Colon (tissue), 2 donors: ENCODE measurements around the gene STATH.
"Not testable (repeated sequence)": the region's sequence is repeated elsewhere in the genome, so short reads cannot be mapped to it uniquely, and the experiment has no call there.

Experiments used
- FAIRE-seq: peaks from 2 replicates; lab custom pipeline; 2012; peaks lifted over from hg19 to GRCh38; lab: Jason Lieb, UNC
- donor health status: control.
- donor health status: control.

The STATH gene, protein sequence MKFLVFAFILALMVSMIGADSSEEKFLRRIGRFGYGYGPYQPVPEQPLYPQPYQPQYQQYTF

DNA sequence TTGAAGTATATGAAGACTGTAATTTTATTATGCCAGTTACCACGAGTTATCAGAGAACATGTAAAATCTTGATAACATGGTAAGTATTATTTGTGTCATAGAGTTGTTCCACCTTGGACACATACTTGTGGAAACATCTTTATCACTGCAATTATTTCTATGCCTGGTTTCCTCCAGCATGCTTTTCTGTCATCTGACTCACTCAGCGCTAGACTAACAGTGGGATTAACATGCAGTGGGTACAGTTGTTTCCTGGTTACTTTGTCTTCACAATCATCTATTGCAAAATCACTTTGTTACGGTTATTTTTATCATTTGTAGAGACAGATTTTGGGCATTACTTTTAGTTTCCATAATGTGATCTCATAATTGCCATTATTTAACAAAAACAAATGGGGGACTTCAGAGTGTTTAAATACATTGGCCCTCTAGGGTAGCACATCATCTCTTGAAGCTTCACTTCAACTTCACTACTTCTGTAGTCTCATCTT, at the start of gene STATH:
Gene STATH (plus strand): TSS at position 441 of the 491 bp plus-strand sequence. CDS start 2,472 bp downstream, outside the sequence.
- no peak for FAIRE-seq

DNA sequence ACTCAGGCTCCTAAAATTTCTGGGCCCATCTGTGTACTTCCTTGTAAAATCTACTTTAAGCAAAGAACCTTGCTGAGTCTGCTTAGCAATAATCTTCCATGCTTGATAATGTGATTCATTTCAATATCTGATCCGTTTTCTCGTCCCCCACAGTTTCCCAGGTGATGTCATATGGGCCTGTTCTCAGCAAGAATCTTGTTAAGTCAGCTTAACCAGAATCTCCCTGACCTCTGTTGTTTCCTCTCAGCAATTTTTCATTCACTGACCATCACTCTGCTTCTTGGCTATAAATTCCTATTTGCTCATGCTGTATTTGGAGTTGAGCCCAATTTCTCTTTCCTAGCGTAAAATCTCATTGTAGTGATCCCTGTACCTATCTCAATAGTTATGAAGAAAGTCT, 44.2 kb upstream of the STATH start:
- FAIRE-seq = no peak

DNA sequence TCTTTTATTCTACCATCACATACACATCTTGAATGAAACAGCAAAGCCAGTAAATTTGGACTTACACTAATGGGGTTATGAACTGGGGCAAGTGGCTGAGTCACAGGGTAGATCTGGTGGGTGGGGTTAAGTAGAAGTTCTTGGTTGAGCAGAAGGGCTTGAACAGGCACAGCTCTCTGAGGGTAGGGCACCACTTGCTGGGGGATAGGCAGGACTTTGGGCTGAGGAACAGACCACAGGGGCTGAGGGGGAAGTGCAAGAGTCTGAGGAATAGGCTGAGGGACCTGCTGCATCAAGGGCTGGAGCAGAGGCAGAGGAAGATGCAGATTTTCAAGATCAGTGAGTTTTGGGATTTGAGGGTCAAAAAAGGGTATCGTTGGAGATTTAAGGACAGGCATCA, 38.6 kb upstream of the STATH start:
- FAIRE-seq = no peak

DNA sequence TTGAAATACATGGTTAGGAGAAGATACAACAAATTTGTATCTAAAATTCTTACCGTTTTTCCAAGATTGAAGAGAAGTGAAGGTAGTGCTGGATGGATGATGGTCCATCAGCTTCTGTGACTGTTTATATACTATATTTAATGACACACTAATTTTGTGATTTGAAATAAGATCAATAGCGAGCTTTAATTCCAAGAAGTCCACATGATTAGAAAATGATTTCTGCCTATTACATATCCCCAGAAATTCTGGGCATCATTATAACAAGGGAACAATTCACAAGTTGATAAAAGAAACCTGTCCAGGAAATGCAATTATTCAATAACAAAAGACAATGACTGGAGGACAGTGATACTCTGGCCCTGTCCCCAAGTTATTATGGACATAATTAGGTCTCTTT, 30.1 kb upstream of the STATH start, which contains the start of gene CSN2:
Gene CSN2 (minus strand): TSS at position 101 of the 400 bp plus-strand sequence. CDS start 4,733 bp downstream, outside the sequence.
- no peak for FAIRE-seq

DNA sequence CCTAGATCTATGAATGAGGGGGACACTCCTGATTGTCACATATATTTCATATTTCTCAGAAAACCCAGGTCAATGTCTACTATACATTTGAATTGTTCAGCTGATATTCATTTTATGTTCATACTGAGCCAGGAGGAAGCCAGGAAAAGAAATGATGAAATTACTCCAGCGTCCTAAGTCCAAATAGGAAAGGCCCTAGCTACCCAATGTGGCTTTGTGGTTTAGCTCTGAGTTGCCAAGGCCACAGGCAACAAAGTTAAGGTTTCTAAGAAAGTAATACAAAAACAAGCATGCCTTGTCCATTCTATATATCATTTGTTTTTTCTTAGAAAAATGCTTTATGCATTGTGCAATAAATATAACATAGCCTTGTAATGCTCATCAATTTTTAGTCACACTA, 25.7 kb upstream of the STATH start:
- no peak for FAIRE-seq

DNA sequence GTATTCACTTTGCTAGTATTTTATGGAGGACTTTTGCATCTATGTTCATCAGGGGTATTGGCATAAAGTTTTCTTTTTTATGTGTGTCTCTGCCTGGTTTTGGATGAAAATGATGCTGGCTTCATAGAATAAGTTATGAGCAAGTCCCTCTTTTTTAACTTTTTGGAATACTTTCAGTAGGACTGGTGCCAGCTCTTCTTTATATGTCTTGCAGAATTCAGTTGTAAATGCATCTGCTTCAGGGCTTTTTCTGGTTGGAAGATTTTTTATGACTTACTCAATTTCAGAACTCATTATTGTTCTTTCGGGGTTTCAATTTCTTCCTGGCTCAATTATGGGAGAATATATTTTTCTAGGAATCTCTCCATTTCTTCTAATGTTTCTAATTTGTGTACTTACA, 21.1 kb upstream of the STATH start:
- no peak for FAIRE-seq

DNA sequence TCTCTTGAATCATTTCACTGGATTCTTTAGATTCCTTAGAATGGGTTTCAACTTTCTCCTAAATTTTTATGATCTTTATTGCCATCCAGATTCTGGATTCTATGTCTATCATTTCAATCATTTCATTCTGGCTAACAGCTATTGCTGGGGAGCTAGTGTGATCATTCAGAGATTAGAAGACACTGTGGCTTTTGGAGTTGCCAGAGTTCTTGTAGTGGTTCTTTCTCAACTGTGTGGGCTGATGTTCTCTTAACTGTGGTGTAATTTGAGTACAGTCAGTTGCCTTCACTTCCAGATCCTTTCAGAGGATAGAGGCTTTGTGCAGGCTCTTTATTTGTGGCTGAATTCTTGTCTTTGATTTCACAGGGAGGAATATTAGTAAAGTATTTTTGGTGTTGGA, 18.2 kb upstream of the STATH start:
- no peak for FAIRE-seq

DNA sequence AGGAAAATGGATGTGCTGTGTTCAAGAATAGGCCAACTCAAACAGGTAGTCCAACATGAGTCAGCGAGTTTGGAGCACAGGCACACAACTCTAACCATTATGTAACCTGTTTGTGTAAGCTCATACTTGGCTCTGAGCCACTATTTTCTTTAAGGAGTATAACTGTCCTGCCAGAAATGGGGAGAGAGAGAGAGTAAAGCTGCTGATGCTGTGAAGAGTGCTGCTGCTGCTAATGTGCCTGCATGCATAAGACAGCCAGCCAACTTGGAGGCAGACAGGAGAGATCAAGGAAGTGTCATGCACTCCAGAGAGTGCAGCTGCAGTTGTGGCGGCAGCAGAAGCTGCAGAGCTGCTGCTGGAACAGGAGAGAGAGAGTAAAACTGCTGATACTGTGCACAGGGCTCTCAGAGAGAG, 11.7 kb upstream of the STATH start:
- no peak for FAIRE-seq

DNA sequence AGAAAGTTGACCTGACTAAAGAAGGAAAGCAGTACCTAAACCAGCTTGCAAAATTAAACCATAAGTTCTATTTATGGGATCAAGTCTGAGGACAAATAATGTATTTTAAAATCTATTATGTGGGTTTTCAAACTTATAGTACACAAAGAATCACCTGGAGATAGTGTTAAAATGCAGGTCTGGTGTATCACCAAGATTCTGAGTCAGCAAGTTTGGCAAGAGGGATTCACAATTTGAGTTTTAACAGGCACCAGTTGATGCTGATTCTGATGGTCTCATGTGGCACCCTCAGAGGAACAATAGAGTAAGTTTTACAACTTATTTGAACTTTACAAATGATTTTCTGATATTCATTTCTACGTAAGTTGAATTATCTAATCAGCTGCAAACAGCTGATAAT, 9.1 kb upstream of the STATH start:
- FAIRE-seq = no peak

DNA sequence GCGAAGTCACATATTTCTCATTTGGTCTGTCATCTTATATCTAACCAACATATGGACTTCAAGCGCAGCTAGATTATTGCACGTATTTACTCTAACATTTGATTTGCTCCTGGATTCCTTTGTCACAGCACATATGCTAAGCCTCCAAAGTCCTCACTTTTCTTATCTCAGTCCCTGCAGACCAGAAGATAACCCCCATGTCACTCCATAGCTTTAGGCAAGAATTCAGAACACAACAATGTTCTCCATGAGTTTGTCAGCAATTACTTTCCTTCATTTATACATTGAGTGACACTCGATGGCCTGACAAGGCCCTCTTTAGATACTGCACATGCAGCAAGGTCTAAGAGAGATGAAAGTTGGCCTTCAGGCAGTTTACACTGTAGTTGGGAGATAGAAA, 4.8 kb upstream of the STATH start:
- FAIRE-seq = no peak

DNA sequence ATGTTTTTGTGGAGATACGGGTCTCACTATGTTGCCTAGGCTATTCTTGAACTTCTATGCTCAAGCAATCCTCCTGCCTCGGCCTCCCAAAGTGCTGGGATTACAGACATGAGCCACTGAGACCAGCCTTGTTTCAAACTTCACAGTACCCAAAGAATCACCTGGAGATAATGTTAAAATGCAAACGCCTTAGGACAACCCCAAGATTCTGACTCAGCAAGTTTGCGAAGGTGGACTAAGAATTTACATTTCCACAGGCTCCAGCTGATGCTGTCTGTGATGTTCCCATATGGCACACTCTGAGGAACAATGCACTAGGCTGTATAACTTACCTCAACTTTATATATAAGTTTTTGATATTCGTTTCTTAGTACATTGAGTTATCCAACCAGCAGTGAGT, 984 bp upstream of the STATH start:
- FAIRE-seq = no peak

DNA sequence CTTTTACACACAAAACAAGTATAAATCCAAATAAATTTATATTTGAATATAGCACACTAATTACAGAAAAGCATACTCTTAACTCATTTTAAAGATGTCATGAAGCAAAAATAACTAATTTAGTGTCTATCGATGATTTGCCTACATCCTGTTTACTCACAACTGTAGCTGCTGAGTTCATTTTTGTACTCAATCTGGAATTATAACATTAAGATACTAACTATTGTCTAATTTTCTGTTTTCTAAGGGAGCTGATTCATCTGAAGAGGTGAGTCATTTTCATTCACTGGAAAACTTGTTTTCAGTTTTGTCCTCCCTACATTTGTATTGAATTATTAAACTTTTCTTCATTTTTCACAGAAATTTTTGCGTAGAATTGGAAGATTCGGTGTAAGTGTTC, 3.7 kb downstream of the STATH start:
- no peak for FAIRE-seq

DNA sequence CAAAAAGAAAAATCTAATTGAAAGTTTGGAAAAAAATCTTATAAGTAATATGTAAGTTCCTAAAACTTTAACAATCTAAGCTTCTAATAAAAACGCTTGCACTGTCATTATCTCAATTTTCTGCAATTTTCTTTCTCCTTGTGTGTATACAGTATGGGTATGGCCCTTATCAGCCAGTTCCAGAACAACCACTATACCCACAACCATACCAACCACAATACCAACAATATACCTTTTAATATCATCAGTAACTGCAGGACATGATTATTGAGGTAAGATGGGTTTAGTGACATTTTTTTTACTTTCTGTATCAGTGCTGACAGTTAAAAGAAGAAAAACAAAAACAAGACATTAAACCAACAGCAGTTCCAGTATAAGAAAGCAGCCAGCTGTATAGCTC, 4.9 kb downstream of the STATH start:
- FAIRE-seq = no peak

DNA sequence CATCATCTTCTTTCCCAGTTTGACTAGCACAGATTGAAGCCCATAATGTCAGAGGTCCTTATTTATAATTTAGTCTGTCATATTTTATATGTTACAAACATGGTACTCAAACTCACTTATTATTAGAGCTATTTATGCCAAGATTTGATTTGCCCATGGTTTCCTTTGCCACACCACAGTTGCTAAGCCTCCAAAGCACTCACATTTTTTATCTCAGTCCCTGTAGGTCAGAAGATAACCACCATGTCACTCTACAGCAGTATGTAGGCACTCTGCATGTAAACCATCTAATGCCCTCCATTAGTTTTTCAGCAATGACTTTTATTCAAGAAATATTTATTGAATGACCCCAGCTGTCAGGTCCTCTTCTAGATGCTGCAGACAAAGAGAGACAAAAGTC, 6.7 kb downstream of the STATH start:
- FAIRE-seq = no peak

DNA sequence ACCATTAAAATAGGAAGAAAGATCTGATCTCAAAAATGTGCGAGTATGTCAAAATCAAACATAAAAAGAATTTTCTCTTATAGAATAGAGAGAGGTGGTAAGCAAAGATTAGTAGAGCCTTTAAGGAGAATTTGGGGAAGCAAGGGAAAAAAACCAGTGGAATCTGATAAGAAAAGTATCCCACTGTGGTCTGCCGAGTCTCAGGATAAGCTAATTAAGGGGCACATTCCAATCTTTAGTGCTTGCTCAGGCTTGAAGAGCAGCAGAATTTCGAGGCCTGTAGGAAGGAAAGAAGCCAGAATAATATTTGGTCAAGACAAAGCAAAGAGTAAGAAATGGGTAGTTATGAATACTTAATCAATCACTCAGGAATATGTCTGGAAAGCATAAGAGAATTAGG, 13.0 kb downstream of the STATH start:
- no peak for FAIRE-seq

DNA sequence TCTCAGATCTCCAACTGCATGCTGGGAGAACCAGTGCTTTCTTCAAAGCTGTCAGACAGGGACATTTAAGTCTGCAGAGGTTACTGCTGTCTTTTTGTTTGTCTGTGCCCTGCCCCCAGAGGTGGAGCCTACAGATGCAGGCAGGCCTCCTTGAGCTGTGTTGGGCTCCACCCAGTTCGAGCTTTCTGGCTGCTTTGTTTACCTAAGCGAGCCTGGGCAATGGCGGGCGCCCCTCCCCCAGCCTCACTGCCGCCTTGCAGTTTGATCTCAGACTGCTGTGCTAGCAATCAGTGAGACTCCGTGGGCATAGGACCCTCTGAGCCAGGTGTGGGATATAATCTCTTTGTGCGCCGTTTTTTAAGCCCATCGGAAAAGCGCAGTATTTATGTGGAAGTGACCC, 23.2 kb downstream of the STATH start:
- FAIRE-seq = not testable (repeated sequence)

DNA sequence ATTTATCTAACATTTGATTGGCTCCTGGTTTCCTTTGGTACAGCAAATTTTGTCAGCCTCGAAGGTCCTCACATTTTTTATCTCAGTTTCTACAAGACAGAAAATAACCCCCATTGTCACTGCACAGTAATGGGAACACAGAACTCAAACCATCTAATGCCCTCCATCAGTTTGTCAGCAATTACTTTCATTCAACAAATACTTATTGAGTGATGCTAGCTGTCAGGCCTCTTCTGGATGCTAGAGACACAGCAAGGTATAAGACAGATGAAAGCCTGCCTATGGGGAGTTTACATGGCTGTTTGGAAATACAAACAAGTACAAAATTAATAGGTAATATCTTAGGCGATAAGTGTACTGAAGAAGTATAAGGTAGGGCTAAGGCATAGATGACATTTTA, 27.5 kb downstream of the STATH start:
- no peak for FAIRE-seq

DNA sequence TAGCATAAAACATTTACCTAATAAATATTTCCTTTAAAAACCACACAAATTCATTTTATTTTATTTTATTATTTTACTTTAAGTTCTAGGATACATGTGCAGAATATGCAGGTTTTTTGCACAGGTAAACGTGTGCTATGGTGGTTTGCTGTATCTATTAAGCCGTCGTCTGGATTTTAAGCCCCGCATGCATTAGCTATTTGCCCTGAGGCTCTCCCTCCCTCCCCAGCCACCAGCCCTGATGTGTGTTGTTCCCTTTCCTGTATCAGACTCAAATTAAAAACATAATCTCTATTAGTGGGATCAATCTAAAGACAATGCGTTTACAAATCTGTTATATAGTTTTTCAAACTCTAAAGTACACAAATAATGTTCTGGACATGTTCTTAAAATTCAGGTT, 31.2 kb downstream of the STATH start:
- no peak for FAIRE-seq

DNA sequence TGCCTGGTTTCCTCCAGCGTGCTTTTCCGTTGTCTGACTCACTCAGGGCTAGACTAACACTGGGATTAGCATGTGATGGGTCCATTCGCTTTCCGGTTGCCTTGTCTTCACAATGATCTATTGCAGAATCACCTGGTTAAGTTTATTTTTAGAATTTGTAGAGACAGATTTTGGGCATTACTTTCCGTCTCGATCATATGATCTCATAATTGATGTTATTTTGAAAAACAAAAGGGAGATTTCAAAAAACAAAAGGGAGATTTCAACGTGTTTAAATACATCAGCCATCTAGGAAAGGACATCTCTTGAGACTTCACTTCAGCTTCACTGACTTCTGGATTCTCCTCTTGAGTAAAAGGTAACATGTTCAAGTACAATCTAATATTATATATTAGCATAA, 32.4 kb downstream of the STATH start, which contains the start of gene HTN3:
Gene HTN3 (plus strand): TSS at position 301 of the 400 bp plus-strand sequence. CDS start 2,282 bp downstream, outside the sequence.
- not testable (repeated sequence) for FAIRE-seq

DNA sequence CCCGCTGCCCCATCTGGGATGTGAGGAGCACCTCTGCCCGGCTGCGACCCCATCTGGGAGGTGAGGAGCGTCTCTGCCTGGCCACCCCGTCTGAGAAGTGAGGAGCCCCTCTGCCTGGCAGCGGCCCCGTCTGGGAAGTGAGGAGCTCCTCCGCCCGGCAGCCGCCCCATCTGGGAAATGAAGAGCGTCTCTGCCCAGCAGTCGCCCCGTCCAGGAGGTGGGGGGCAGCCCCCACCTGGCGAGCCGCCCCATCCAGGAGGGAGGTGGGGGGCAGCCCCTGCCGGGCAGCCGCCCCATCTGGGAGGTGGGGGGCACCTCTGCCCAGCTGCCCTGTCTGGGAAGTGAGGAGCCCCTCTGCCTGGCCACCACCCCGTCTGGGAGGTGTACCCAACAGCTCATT, 41.8 kb downstream of the STATH start:
- FAIRE-seq = not testable (repeated sequence)

DNA sequence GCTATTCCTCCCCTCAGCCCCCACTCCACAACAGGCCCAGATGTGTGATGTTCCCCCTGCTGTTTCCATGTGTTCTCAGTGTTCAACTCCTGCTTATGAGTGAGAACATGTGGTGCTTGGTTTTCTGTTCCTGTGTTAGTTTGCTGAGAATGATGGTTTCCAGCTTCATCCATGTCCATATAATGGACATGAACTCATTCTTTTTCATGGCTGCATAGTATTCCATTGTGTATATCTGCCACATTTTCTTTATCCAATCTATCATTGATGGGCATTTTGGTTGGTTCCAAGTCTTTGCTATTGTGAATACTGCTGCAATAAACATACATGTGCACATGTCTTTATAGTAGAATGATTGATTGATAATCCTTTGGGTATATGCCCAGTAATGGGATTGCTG, 44.2 kb downstream of the STATH start:
- not testable (repeated sequence) for FAIRE-seq

DNA sequence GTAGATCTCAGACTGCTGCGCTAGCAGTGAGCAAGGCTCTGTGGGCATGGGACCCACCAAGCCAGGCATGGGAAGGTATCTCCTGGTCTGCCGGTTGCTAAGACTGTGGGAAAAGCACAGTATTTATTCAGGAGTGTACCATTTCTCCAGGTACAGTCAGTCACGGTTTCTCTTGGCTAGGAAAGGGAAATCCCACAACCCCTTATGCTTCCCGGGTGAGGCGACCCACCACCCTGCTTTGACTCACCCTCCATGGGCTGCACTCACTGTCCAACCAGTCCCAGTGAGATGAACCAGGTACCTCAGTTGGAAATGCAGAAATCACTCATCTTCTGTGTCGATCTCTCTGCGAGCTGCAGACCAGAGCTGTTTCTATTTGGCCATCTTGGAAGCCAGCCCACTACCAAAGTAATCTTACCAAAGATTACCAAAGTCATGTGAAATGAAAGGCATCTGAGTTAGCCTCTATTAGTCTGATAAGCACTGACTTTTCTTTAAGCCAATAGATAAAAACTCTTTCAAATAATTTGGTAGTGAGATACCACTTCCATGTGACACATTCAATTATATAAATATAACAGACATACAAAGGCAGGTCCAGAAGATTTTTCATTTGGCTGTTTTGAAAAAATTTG, 46.0 kb downstream of the STATH start:
- FAIRE-seq = no peak

DNA sequence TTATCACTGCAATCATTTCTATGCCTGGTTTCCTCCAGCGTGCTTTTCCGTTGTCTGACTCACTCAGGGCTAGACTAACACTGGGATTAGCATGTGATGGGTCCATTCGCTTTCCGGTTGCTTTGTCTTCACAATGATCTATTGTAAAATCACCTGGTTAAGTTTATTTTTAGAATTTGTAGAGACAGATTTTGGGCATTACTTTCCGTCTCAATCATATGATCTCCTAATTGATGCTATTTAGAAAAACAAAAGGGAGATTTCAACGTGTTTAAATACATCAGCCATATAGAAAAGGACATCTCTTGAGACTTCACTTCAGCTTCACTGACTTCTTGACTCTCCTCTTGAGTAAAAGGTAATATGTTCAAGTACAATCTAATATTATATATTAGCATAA, 54.4 kb downstream of the STATH start, which contains the start of gene HTN1:
Gene HTN1 (plus strand): TSS at position 301 of the 400 bp plus-strand sequence. CDS start 2,639 bp downstream, outside the sequence.
- not testable (repeated sequence) for FAIRE-seq
